Right lobe of liver (tissue), 4 donors: ENCODE results near the gene CSTF3.

Source experiments
- CTCF ChIP-seq, 4 donors: fragments of 200-600 bp in 3 of 4; fragments of 450-650 bp in 1 of 4; IDR thresholded peaks; one replicate each; pipeline versions ENCODE4 v1.5.1 to v1.8.0; 2016 to 2022; ENCODE audit warnings: antibody characterized with exemption in 4 of 4, mild to moderate bottlenecking in 2 of 4
- POLR2A ChIP-seq: fragments of 450-650 bp; IDR thresholded peaks from one replicate; pipeline ENCODE4 v1.6.1; 2017; ENCODE audit warnings: antibody characterized with exemption, mild to moderate bottlenecking
- donor health status: DM: no; HTN: no; CAD: no.
- donor health status: DM: no; HTN: no; CAD: no.
- donor health status: DM: no; HTN: yes; CAD: no.

DNA sequence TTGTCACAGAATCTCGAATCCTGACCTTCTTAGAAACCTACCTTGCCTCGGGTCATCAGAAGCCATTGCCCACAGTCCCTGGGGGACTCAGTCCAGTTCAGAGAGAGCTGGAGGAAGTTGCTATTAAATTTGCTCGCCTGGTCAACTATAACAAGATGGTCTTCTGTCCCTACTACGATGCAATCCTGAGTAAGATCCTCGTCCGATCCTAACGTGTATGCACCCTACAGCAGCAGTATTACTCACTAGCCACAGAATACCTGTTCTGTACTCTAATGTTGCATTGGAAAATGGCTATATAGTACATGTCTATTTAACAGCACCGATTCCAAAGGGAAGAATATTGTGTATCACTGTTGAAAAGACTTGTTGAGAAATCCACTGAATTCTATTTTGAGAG, 88.8 kb downstream of the CSTF3 start:
- no peak for TF ChIP-seq POLR2A
- TF ChIP-seq CTCF (IDR thresholded peaks at IDR 0.05) = no peak
